Right cardiac atrium (tissue), 5 donors: ENCODE measurements around the gene ULK4. TPM values are rescaled to one million over a fixed set of nuclear protein-coding genes. Genes with fewer than 3 reads are reported as not detected.

ENCODE experiments used
- ATAC-seq, 2 donors: fragments of 200-7000 bp; cut with Tn5 transposase; one replicate each; pipeline versions ENCODE4 v1.8.0 to v1.9.1; 2020; ENCODE audit warnings: moderate library complexity in 2 of 2, mild to moderate bottlenecking in 1 of 2
- DNase-seq, 3 donors: peaks; one replicate each; pipeline ENCODE4 v3.0.0-alpha.2; 2020
- H3K27ac ChIP-seq: one replicate; pipeline ENCODE4 v1.5.1; 2013; ENCODE audit warnings: mild to moderate bottlenecking, low read length, control low read depth, moderate library complexity
- H3K27me3 ChIP-seq: one replicate; pipeline ENCODE4 v1.6.1; 2013; ENCODE audit not compliant: control insufficient read depth, insufficient read depth
- H3K4me1 ChIP-seq: one replicate; pipeline ENCODE4 v1.6.1; 2013; ENCODE audit warnings: low read length; ENCODE audit not compliant: control insufficient read depth, insufficient read depth
- H3K4me3 ChIP-seq: one replicate; pipeline ENCODE4 v1.5.1; 2013; ENCODE audit warnings: low read length, control low read depth
- H3K9me3 ChIP-seq: one replicate; pipeline ENCODE4 v1.6.1; 2013; ENCODE audit warnings: low read length; ENCODE audit not compliant: control insufficient read depth
- WGBS: extraction: QIAGEN DNeasy Blood & Tissue Kit; methylation state at CpG from one replicate; pipeline ENCODE4 v1.1.7; 2013; 5-methylcytosine and 5-hydroxymethylcytosine counted together
- intact Hi-C, 4 donors: fragments of 100-400 bp; cut with DNase I; formaldehyde crosslinking; loops; one replicate each; pipeline versions ENCODE4 v1.11.0 to v1.14.0; 2022 to 2023
- polyA plus RNA-seq: library from polyadenylated mRNA; stranded (reverse); fragments of 200-250 nt; gene quantifications from one replicate; pipeline ENCODE4 v1.2.3, GENCODE V29; 2013
- total RNA-seq, 4 donors: library from RNA; stranded (reverse); fragmentation: NEBNext Ultra II Directional; extraction: Animal tissue kit (Norgen Biotek cat#: 25700); gene quantifications; one replicate each; pipeline ENCODE4 v1.2.1, GENCODE V29; 2021
- donor health status: healthy with polysubstance abuse.
- donor health status: DM: no; HTN: yes; CAD: no.
- donor health status: DM: no; HTN: no; CAD: no.
- donor health status: DM: no; HTN: yes; CAD: no; lungs with severe emphysema.
- donor health status: DM: yes; HTN: yes; CAD: no.

The ULK4 gene
- total and polyA plus RNA-seq, 5 donors = 13.8 to 22.4 (median 18.0) TPM

- Histone ChIP-seq H3K4me3 (no peak overlapping the region), H3K4me1 (peaks cover 9% of the 10 kb centered on the region), H3K9me3 (no peaks in the 10 kb centered on the region), H3K27ac (no peak overlapping the region), H3K27me3 (no peaks in the 10 kb centered on the region)
- ATAC-seq (no peak), DNase-seq (no peak)
- 64% methylated on average over 2 of the region's 2 CpGs for WGBS
- intact Hi-C loops = no loop called here
Observed at GRCh38 chr3:41250825-41251224, 711.1 kb downstream of the ULK4 start.

DNA sequence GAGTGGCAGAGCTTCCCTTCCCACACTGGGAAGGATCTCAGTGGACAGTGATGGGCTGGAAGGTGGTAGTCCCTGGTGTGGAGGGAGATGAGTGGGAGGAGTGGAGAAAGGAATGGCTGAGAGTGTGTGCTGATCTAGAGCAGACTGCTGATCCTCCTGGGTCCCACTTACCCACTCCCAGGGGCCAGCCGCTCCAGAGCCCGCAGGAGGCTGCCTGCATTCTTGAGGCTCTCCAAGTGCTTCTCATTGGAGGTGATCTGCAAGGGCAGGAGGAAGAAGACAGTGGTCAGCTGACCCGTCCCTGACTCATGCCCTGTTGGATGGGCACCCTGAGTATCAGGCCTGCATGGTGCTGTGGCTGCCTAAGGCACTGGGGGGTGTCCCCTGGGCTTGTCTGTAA lies 712.6 kb downstream of the ULK4 start:
- no peak for ATAC-seq
- Histone ChIP-seq H3K27ac (no peak overlapping the region), H3K4me1 (peaks cover 15% of the 10 kb centered on the region), H3K4me3 (no peak overlapping the region), H3K27me3 (no peaks in the 10 kb centered on the region), H3K9me3 (no peaks in the 10 kb centered on the region)
- 91% methylated on average over 3 of the region's 3 CpGs for WGBS
- intact Hi-C loops = no loop called here
- DNase-seq = no peak

- ATAC-seq = peak in 1 of 2 donors; percentile 3
- peaks cover 15% of the 10 kb centered on the region for H3K4me1 ChIP-seq
- H3K9me3 ChIP-seq = no peaks in the 10 kb centered on the region
- H3K27me3 ChIP-seq = no peaks in the 10 kb centered on the region
- no peak for DNase-seq
- no peak overlapping the region for H3K4me3 ChIP-seq
- intact Hi-C loops = no loop called here
- 76% methylated on average over 3 of the region's 3 CpGs for WGBS
- H3K27ac ChIP-seq = no peak overlapping the region
Observed at GRCh38 chr3:41248525-41248924, 713.4 kb downstream of the ULK4 start.

DNA sequence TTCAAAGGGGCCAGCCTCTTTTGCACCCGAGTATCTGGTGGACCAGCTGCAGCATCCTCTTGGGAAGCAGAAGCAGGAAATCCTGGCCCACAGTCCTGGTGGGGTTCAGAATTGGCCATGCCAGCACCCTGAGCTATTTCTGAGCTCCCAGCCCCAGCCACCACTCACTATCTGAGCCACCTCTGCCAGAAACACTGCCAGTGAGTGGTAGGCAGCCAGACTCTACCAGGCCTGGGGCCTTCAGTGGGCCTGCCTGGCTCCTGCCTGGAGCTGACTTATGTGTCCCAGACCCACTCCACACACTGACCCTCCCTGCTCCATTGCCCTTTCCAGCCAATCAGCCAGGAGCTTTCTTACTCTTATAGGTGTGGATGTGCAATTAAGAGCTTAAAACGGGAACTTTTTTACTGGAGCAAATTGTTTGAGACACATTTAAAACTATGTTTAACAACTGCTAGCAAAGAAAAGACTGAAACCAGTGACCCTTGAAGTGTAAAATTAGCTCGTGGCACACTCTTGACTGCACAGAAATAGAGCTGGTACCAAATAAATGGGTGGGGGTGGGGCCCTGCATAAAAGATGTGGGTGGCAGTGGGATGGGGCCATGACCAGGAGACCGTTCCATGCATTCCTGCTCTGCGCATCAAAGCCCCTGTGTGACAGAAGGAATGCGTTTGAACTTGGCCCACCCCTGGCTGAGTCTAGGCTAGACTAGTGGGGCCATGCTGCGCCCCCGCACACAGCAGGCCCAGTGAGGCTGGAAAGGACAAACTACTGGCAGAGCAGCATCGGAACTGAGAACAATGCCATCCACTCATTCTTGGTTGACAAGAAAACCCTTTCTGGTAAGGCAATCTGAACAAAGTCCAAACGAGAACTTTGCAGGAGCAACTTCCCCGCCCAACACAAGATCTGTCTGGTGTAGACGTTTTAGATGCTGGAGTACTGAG lies 714.6 kb downstream of the ULK4 start:
- Histone ChIP-seq H3K4me1 (peaks cover 15% of the 10 kb centered on the region), H3K27ac (no peak overlapping the region), H3K27me3 (no peaks in the 10 kb centered on the region), H3K9me3 (no peaks in the 10 kb centered on the region), H3K4me3 (no peak overlapping the region)
- WGBS = 73% methylated on average over 12 of the region's 12 CpGs
- ATAC-seq (peak; percentile 19 to 22), DNase-seq (peak in 2 of 3 donors; percentile 57 to 58)
- intact Hi-C loops = no loop called here

- WGBS = 65% methylated on average over 6 of the region's 6 CpGs
- peaks cover 15% of the 10 kb centered on the region for H3K4me1 ChIP-seq
- H3K27ac ChIP-seq = no peak overlapping the region
- H3K9me3 ChIP-seq = no peaks in the 10 kb centered on the region
- DNase-seq = peak in 2 of 3 donors; percentile 53 to 57
- intact Hi-C loops = no loop called here
- no peaks in the 10 kb centered on the region for H3K27me3 ChIP-seq
- no peak overlapping the region for H3K4me3 ChIP-seq
- peak; percentile 3 to 25 for ATAC-seq
Observed at GRCh38 chr3:41244620-41245336, 717.1 kb downstream of the ULK4 start.

DNA sequence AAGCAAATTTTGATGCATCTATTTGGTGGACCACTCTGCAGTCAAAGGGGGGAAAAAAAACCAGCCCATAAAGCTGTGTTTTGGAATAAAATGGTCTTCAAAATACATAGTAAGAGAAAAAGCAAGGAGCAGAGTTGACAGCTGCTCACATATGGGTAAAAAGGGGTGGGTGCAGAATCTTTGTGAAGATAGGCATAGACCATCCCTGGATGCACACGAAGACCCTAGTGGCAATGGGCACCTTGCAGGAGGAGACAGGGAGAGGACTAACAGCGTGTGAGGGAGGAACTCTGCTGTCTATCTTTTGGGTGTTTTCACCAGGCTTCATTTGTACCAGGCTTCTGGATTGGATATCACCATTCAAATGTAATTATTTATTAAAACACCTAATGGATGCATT lies 718.7 kb downstream of the ULK4 start:
- no peak overlapping the region for H3K27ac ChIP-seq
- H3K4me3 ChIP-seq = no peak overlapping the region
- WGBS = 96% methylated on average over 2 of the region's 2 CpGs
- DNase-seq = no peak
- H3K27me3 ChIP-seq = no peaks in the 10 kb centered on the region
- no peak for ATAC-seq
- intact Hi-C loops = no loop called here
- peaks cover 18% of the 10 kb centered on the region for H3K4me1 ChIP-seq
- H3K9me3 ChIP-seq = no peaks in the 10 kb centered on the region

GRCh38 chr3:41241800-41242571 lies 719.9 kb downstream of the ULK4 start:
- Histone ChIP-seq H3K27me3 (no peaks in the 10 kb centered on the region), H3K9me3 (no peaks in the 10 kb centered on the region), H3K4me1 (peaks cover 14% of the 10 kb centered on the region), H3K27ac (no peak overlapping the region), H3K4me3 (no peak overlapping the region)
- no peak for ATAC-seq
- intact Hi-C loops = no loop called here
- WGBS = 81% methylated on average over 7 of the region's 7 CpGs
- no peak for DNase-seq

DNA sequence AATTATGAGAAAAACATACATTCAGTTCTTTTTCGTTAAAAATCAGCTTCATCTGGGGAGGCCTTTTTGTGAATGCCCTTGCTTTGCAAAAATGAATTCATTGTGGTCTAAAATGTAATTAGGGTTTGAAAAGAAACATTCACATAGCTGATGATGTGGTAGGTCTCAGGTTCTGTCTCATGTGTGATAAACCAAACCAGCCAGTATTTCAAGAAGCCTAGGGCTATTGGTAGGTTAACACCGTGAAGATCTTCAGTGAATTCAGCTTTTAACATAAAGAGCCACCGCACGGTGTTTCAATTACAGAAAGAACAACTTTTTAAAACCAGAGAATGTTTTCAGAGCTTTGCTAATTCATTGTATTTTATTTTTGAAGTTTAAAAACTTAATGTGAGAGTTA lies 720.7 kb downstream of the ULK4 start:
- H3K27ac ChIP-seq = no peak overlapping the region
- intact Hi-C loops = no loop called here
- DNase-seq (no peak), ATAC-seq (no peak)
- no peaks in the 10 kb centered on the region for H3K27me3 ChIP-seq
- WGBS = 90% methylated on average over 4 of the region's 4 CpGs
- no peaks in the 10 kb centered on the region for H3K9me3 ChIP-seq
- no peak overlapping the region for H3K4me3 ChIP-seq
- peaks cover 10% of the 10 kb centered on the region for H3K4me1 ChIP-seq

DNA sequence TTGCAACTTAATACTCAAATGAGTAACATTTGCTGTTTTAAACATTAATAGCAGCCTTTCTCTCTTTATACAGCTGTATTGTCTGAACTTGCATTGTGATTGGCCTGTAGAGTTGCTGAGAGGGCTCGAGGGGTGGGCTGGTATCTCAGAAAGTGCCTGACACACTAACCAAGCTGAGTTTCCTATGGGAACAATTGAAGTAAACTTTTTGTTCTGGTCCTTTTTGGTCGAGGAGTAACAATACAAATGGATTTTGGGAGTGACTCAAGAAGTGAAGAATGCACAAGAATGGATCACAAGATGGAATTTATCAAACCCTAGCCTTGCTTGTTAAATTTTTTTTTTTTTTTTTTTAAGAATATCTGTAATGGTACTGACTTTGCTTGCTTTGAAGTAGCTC lies 722.3 kb downstream of the ULK4 start:
- no peak for ATAC-seq
- Histone ChIP-seq H3K27ac (no peak overlapping the region), H3K4me1 (peaks cover 6% of the 10 kb centered on the region), H3K9me3 (no peaks in the 10 kb centered on the region), H3K4me3 (no peak overlapping the region), H3K27me3 (no peaks in the 10 kb centered on the region)
- 36% methylated on average over 2 of the region's 2 CpGs for WGBS
- intact Hi-C loops = no loop called here
- DNase-seq = no peak

DNA sequence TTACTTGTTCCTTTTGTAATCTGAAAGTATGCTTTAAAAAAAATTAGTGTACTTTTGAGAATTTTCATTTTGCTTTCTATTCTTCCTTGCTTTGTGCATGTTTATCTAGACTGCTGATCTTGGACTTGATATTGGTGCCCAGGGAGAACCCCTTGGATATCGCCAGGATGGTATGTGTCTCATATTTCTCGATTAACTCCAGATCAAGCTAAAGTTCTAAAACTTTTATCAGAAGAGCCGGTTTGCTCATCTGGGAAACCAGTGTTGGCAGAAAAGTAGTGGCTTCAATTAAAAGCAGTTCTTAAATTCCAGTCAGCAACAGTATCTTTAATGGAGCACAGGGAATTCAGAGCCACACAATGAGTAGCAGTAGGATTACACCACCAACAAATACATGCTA lies 724.0 kb downstream of the ULK4 start:
- Histone ChIP-seq H3K4me1 (peaks cover 4% of the 10 kb centered on the region), H3K4me3 (no peak overlapping the region), H3K9me3 (no peaks in the 10 kb centered on the region), H3K27ac (no peak overlapping the region), H3K27me3 (no peaks in the 10 kb centered on the region)
- DNase-seq (no peak), ATAC-seq (no peak)
- intact Hi-C loops = no loop called here
- 58% methylated on average over 3 of the region's 3 CpGs for WGBS

DNA sequence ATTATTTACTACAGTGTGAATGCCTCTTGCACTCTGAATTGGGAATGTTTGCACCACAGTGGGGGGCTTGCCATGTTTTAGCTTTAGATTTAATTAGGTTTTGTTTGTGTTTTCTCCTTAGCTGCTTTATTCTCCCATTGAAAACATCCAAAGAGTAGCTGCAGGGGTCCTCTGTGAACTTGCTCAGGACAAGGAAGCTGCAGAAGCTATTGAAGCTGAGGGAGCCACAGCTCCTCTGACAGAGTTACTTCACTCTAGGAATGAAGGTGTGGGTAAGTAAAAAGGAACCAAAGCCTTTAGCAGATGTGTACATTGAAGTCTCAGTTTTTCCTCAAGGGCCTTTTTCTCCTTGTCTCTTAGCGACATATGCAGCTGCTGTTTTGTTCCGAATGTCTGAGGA lies 725.7 kb downstream of the ULK4 start:
- peaks cover 4% of the 10 kb centered on the region for H3K4me1 ChIP-seq
- no peaks in the 10 kb centered on the region for H3K27me3 ChIP-seq
- no peak overlapping the region for H3K4me3 ChIP-seq
- H3K27ac ChIP-seq = no peak overlapping the region
- H3K9me3 ChIP-seq = no peaks in the 10 kb centered on the region
- intact Hi-C loops = no loop called here
- ATAC-seq (no peak), DNase-seq (no peak)
- 84% methylated on average over 2 of the region's 2 CpGs for WGBS
